HepG2 (cell line): ENCODE results near the gene APOM. TPM values are rescaled to one million over a fixed set of nuclear protein-coding genes. Genes with fewer than 3 reads are reported as not detected.

ENCODE experiments used
- EP300 ChIP-seq, 3 experiments: sonication (generic) in 1 of 3; formaldehyde crosslinking in 1 of 3; IDR thresholded peaks; 2 replicates each; pipeline versions ENCODE4 v1.5.1 to v1.6.1; 2011 to 2020; ENCODE audit warnings: low read depth in 2 of 3, low read length in 2 of 3, borderline replicate concordance in 1 of 3, improper control_type of control experiment in 1 of 3, mild to moderate bottlenecking in 1 of 3, missing genetic modification reagents in 1 of 3, moderate library complexity in 1 of 3
- ETV5 ChIP-seq: IDR thresholded peaks from 2 replicates; pipeline ENCODE4 v1.6.1; 2018; ENCODE audit warnings: missing biosample characterization, missing genetic modification reagents, inconsistent platforms, borderline replicate concordance
- FUBP1 ChIP-seq: sonication (generic); formaldehyde crosslinking; IDR thresholded peaks from 2 replicates; pipeline ENCODE4 v1.5.1; 2020; ENCODE audit warnings: missing genetic modification reagents, mild to moderate bottlenecking, borderline replicate concordance
- HOXA7 ChIP-seq: sonication (generic); formaldehyde crosslinking; IDR thresholded peaks from 2 replicates; pipeline ENCODE4 v1.8.1; 2022; ENCODE audit warnings: mild to moderate bottlenecking, missing genetic modification reagents, moderate library complexity
- MATR3 ChIP-seq: sonication (generic); formaldehyde crosslinking; IDR thresholded peaks from 2 replicates; pipeline ENCODE4 v1.4.0; 2020; ENCODE audit warnings: missing genetic modification reagents
- MTERF4 ChIP-seq: sonication (generic); formaldehyde crosslinking; IDR thresholded peaks from 2 replicates; pipeline ENCODE4 v1.8.0; 2023; ENCODE audit warnings: mild to moderate bottlenecking, missing genetic modification reagents
- PAWR ChIP-seq: sonication (generic); formaldehyde crosslinking; IDR thresholded peaks from 2 replicates; pipeline ENCODE4 v1.4.0; 2020; ENCODE audit warnings: missing genetic modification reagents, mild to moderate bottlenecking, borderline replicate concordance
- RARA ChIP-seq: IDR thresholded peaks from 2 replicates; pipeline ENCODE4 v1.6.1; 2016; ENCODE audit warnings: missing genetic modification reagents, missing compliant biosample characterization
- SOX13 ChIP-seq, 3 experiments: fragments of 450-650 bp in 1 of 3; sonication (generic) in 1 of 3; formaldehyde crosslinking in 1 of 3; IDR thresholded peaks in 2 of 3; conservative IDR thresholded peaks in 1 of 3; 2 replicates each; pipeline versions ENCODE4 v1.5.0 to v1.6.1; 2016 to 2020; ENCODE audit warnings: antibody characterized with exemption in 1 of 3, mild to moderate bottlenecking in 1 of 3, missing compliant biosample characterization in 1 of 3, missing genetic modification reagents in 1 of 3, moderate library complexity in 1 of 3
- ZFP90 ChIP-seq: sonication (generic); formaldehyde crosslinking; IDR thresholded peaks from 2 replicates; pipeline ENCODE4 v1.8.0; 2022; ENCODE audit warnings: missing genetic modification reagents, mild to moderate bottlenecking, inconsistent platforms, borderline replicate concordance
- ZNF550 ChIP-seq: sonication (generic); formaldehyde crosslinking; IDR thresholded peaks from 2 replicates; pipeline ENCODE4 v1.4.0; 2020; ENCODE audit warnings: mild to moderate bottlenecking, missing genetic modification reagents, borderline replicate concordance
- ZNF776 ChIP-seq: sonication (generic); formaldehyde crosslinking; IDR thresholded peaks from 2 replicates; pipeline ENCODE4 v1.4.0; 2020; ENCODE audit warnings: mild to moderate bottlenecking, missing genetic modification reagents
- polyA plus RNA-seq, 8 experiments: library from polyadenylated mRNA; depleted of rRNA in 3 of 8; stranded (reverse) in 7 of 8; unstranded in 1 of 8; fragments of >200 nt; fragmentation: Illumina TruSeq in 4 of 8; extraction: Trizol in 4 of 8; gene quantifications; 2 replicates each; pipeline versions ENCODE4 v1.2.1 to v1.2.3, GENCODE V29; 2011 to 2016; ENCODE audit warnings: low read depth in 4 of 8, missing spikeins in 1 of 8, mixed read lengths in 1 of 8; ENCODE audit not compliant: insufficient read depth in 1 of 8
- total RNA-seq, 5 experiments: library from RNA; depleted of rRNA; stranded (reverse); fragments of >200 nt; fragmentation: Illumina TruSeq; extraction: Trizol; gene quantifications; 2 replicates each; pipeline ENCODE4 v1.2.3, GENCODE V29; 2016; ENCODE audit warnings: low read depth in 1 of 5
- TF ChIP-seq, protein P1 (sequence below): sonication (generic); formaldehyde crosslinking; IDR thresholded peaks from 2 replicates; pipeline ENCODE4 v1.5.1; 2020; ENCODE audit warnings: mild to moderate bottlenecking, missing genetic modification reagents
- TF ChIP-seq, protein P2 (sequence below): sonication (generic); formaldehyde crosslinking; IDR thresholded peaks from 2 replicates; pipeline ENCODE4 v1.5.0; 2020; ENCODE audit warnings: missing genetic modification reagents
- TF ChIP-seq, protein P3 (sequence below): sonication (generic); formaldehyde crosslinking; IDR thresholded peaks from 2 replicates; pipeline ENCODE4 v1.9.0; 2021; ENCODE audit warnings: missing genetic modification reagents, borderline replicate concordance

Gene APOM
- total and polyA plus RNA-seq, 2 of the 13 experiments (the other 11 are each of a cell fraction or from before 2014, with no cell fraction given), result 98.2 to 1,140 TPM

GRCh38 chr6:31655349-31656237 lies at the start of gene APOM (continued):
- TF ChIP-seq ZNF550, result peak; percentile 64; the same call in 1 of the 2 replicates
- TF ChIP-seq, protein P1, sequence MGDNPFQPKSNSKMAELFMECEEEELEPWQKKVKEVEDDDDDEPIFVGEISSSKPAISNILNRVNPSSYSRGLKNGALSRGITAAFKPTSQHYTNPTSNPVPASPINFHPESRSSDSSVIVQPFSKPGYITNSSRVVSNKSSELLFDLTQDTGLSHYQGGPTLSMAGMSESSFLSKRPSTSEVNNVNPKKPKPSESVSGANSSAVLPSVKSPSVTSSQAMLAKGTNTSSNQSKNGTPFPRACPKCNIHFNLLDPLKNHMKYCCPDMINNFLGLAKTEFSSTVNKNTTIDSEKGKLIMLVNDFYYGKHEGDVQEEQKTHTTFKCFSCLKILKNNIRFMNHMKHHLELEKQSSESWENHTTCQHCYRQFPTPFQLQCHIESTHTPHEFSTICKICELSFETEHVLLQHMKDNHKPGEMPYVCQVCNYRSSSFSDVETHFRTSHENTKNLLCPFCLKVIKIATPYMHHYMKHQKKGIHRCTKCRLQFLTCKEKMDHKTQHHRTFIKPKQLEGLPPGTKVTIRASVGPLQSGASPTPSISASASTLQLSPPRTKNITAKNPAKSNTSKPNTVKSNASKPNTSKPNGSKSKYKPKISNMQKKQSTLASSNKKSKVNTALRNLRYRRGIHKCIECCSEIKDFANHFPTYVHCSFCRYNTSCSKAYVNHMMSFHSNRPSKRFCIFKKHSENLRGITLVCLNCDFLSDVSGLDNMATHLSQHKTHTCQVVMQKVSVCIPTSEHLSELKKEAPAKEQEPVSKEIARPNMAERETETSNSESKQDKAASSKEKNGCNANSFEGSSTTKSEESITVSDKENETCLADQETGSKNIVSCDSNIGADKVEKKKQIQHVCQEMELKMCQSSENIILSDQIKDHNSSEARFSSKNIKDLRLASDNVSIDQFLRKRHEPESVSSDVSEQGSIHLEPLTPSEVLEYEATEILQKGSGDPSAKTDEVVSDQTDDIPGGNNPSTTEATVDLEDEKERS, result peak; percentile 87
- TF ChIP-seq, protein P2, sequence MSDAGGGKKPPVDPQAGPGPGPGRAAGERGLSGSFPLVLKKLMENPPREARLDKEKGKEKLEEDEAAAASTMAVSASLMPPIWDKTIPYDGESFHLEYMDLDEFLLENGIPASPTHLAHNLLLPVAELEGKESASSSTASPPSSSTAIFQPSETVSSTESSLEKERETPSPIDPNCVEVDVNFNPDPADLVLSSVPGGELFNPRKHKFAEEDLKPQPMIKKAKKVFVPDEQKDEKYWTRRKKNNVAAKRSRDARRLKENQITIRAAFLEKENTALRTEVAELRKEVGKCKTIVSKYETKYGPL (CRISPR knock-in tag), result peak; percentile 80; the same call in 1 of the 2 replicates
- no peak for TF ChIP-seq MATR3
- peak; percentile 59; the same call in 1 of the 2 replicates for TF ChIP-seq SOX13 (IDR thresholded peaks at IDR 0.05)
- peak in 1 of 2 experiments; percentile 90; a peak in 2 of 4 replicates for TF ChIP-seq SOX13 (CRISPR knock-in tag; conservative IDR thresholded peaks at IDR 0.05 in 1 of 2, IDR thresholded peaks at IDR 0.05 in 1 of 2)
- peak; percentile 96 for TF ChIP-seq RARA (CRISPR knock-in tag)
- TF ChIP-seq PAWR, result no peak
- TF ChIP-seq FUBP1 (CRISPR knock-in tag), result peak; percentile 85
- TF ChIP-seq, protein P3, sequence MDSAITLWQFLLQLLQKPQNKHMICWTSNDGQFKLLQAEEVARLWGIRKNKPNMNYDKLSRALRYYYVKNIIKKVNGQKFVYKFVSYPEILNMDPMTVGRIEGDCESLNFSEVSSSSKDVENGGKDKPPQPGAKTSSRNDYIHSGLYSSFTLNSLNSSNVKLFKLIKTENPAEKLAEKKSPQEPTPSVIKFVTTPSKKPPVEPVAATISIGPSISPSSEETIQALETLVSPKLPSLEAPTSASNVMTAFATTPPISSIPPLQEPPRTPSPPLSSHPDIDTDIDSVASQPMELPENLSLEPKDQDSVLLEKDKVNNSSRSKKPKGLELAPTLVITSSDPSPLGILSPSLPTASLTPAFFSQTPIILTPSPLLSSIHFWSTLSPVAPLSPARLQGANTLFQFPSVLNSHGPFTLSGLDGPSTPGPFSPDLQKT (CRISPR knock-in tag), result no peak
- 0 out of 2 replicates have a peak, but pooled peaks have one; percentile 25 for TF ChIP-seq MTERF4 (CRISPR knock-in tag)
- 0 out of 2 replicates have a peak, but pooled peaks have one; percentile 64 for TF ChIP-seq HOXA7
- peak in 1 of 2 experiments; percentile 95; a peak in 2 of 4 replicates for TF ChIP-seq EP300 (IDR thresholded peaks at IDR 0.05; ENCODE audit: low read depth in 2 of 2, low read length in 2 of 2)
- TF ChIP-seq EP300 (CRISPR knock-in tag; IDR thresholded peaks at IDR 0.05; ENCODE audit: borderline replicate concordance), result peak; percentile 81; the same call in 1 of the 2 replicates
- TF ChIP-seq ETV5 (CRISPR knock-in tag), result peak; percentile 100
- TF ChIP-seq ZFP90 (CRISPR knock-in tag), result peak; percentile 68; the same call in 1 of the 2 replicates
- TF ChIP-seq ZNF776, result no peak
